ENCODE results near the gene WDR90. TPM values are rescaled to one million over a fixed set of nuclear protein-coding genes. Genes with fewer than 3 reads are reported as not detected.

WDR90 gene
- total RNA-seq, 1 donor from 2014 or later: 50.0 TPM

- no peak overlapping the region for H3K4me3 ChIP-seq
- H3K9me3 ChIP-seq: no peaks in the 10 kb centered on the region
- H3K4me1 ChIP-seq: peaks cover 0 to 5% of the 10 kb centered on the region in 2 donors
- H3K36me3 ChIP-seq: peaks cover 31 to 46% of the 10 kb centered on the region in 2 donors
- H3K27ac ChIP-seq: no peak overlapping the region
- intact Hi-C loops (cut with DNase I): no loop called here
- no peaks in the 10 kb centered on the region for H3K27me3 ChIP-seq
- DNase-seq (ENCODE audit: low spot score in 2 of 2): no peak
- no peak for TF ChIP-seq CTCF (IDR thresholded peaks at IDR 0.05)
Observed at GRCh38 chr16:628321-629061, 20.7 kb upstream of the WDR90 start.

- Histone ChIP-seq H3K4me1 (peaks cover 0 to 5% of the 10 kb centered on the region in 2 donors), H3K4me3 (no peak overlapping the region), H3K27me3 (no peaks in the 10 kb centered on the region), H3K36me3 (peaks cover 39 to 55% of the 10 kb centered on the region in 2 donors), H3K27ac (no peak overlapping the region), H3K9me3 (no peaks in the 10 kb centered on the region)
- intact Hi-C loops (cut with DNase I): no loop called here
- TF ChIP-seq CTCF (IDR thresholded peaks at IDR 0.05): no peak
- no peak for DNase-seq (ENCODE audit: low spot score in 2 of 2)
Observed at GRCh38 chr16:629185-629832, 19.9 kb upstream of the WDR90 start.

- no peak for TF ChIP-seq CTCF (IDR thresholded peaks at IDR 0.05)
- intact Hi-C loops (cut with DNase I): no loop called here
- H3K27me3 ChIP-seq: no peaks in the 10 kb centered on the region
- no peaks in the 10 kb centered on the region for H3K9me3 ChIP-seq
- H3K4me3 ChIP-seq: no peak overlapping the region
- no peak overlapping the region for H3K27ac ChIP-seq
- no peak for DNase-seq (ENCODE audit: low spot score in 2 of 2)
- H3K4me1 ChIP-seq: peaks cover 0 to 5% of the 10 kb centered on the region in 2 donors
- H3K36me3 ChIP-seq: peaks cover 39 to 55% of the 10 kb centered on the region in 2 donors
Observed at GRCh38 chr16:629833-630248, 19.3 kb upstream of the WDR90 start.

GRCh38 chr16:630249-630814, 18.8 kb upstream of the WDR90 start:
- DNase-seq (ENCODE audit: low spot score in 2 of 2): no peak
- Histone ChIP-seq H3K9me3 (no peaks in the 10 kb centered on the region), H3K36me3 (peaks cover 39 to 51% of the 10 kb centered on the region in 2 donors), H3K4me3 (no peak overlapping the region), H3K27me3 (no peaks in the 10 kb centered on the region), H3K27ac (no peak overlapping the region), H3K4me1 (peaks cover 2 to 9% of the 10 kb centered on the region in 2 donors)
- TF ChIP-seq CTCF (IDR thresholded peaks at IDR 0.05): no peak
- intact Hi-C loops (cut with DNase I): no loop called here

GRCh38 chr16:630815-631405, 18.3 kb upstream of the WDR90 start, which contains the start of gene WFIKKN1:
Gene WFIKKN1 (plus strand): TSS chr16:630985. CDS start chr16:631254, 269 bp downstream.
- intact Hi-C loops (cut with DNase I): no loop called here
- no peaks in the 10 kb centered on the region for H3K9me3 ChIP-seq
- TF ChIP-seq CTCF (IDR thresholded peaks at IDR 0.05): no peak
- H3K4me3 ChIP-seq: no peak within 1 kb of the TSS
- no peak within 1 kb of the TSS for H3K27ac ChIP-seq
- H3K27me3 ChIP-seq: no peaks in the 10 kb centered on the region
- H3K4me1 ChIP-seq: peaks cover 6 to 14% of the 10 kb centered on the region in 2 donors
- H3K36me3 ChIP-seq: peaks cover 36 to 46% of the 10 kb centered on the region in 2 donors
- DNase-seq (ENCODE audit: low spot score in 2 of 2): no peak
